ENCODE results near the gene PTK7. TPM values are rescaled to one million over a fixed set of nuclear protein-coding genes. Genes with fewer than 3 reads are reported as not detected.
A peak's percentile ranks its signal among the peaks of the same experiment; 100 is the strongest.

The PTK7 gene
- total RNA-seq, 3 donors from 2014 or later = 7.0 to 57.1 (median 52.1) TPM

GRCh38 chr6:43119482-43119881 lies 43.4 kb downstream of the PTK7 start:
- Histone ChIP-seq H3K4me1 (peaks cover 9 to 20% of the 10 kb centered on the region in 2 donors), H3K27me3 (no peaks in the 10 kb centered on the region), H3K4me3 (no peak overlapping the region), H3K27ac (no peak overlapping the region), H3K9me3 (no peaks in the 10 kb centered on the region), H3K36me3 (no peaks in the 10 kb centered on the region)
- TF ChIP-seq POLR2AphosphoS5 (IDR thresholded peaks at IDR 0.05) (no peak), POLR2A (IDR thresholded peaks at IDR 0.05) (no peak), CTCF (IDR thresholded peaks at IDR 0.05) (no peak)
- intact Hi-C loops (cut with DNase I; ENCODE audit: low total_unique reads) = no loop called here
- DNase-seq (ENCODE audit: low spot score in 2 of 2) = no peak

GRCh38 chr6:43120101-43120763 lies 44.1 kb downstream of the PTK7 start:
- Histone ChIP-seq H3K9me3 (no peaks in the 10 kb centered on the region), H3K27me3 (no peaks in the 10 kb centered on the region), H3K4me1 (peaks cover 12 to 20% of the 10 kb centered on the region in 2 donors), H3K27ac (peak overlapping the region; percentile 52 to 90), H3K36me3 (no peaks in the 10 kb centered on the region), H3K4me3 (no peak overlapping the region)
- intact Hi-C loops (cut with DNase I; ENCODE audit: low total_unique reads) = no loop called here
- TF ChIP-seq POLR2AphosphoS5 (IDR thresholded peaks at IDR 0.05) (no peak), CTCF (IDR thresholded peaks at IDR 0.05) (no peak), POLR2A (IDR thresholded peaks at IDR 0.05) (no peak)
- DNase-seq (ENCODE audit: low spot score in 2 of 2) = no peak

- peak overlapping the region in 1 of 3 donors; percentile 10 for H3K4me3 ChIP-seq
- no peaks in the 10 kb centered on the region for H3K36me3 ChIP-seq
- no peaks in the 10 kb centered on the region for H3K9me3 ChIP-seq
- DNase-seq (ENCODE audit: low spot score in 2 of 2) = peak in 1 of 2 donors; percentile 71
- no peak for TF ChIP-seq CTCF (IDR thresholded peaks at IDR 0.05)
- TF ChIP-seq POLR2A (IDR thresholded peaks at IDR 0.05) = no peak
- TF ChIP-seq POLR2AphosphoS5 (IDR thresholded peaks at IDR 0.05) = peak in 2 of 3 donors; percentile 14 to 80
- intact Hi-C loops (cut with DNase I; ENCODE audit: low total_unique reads) = no loop called here
- H3K4me1 ChIP-seq = peaks cover 12 to 22% of the 10 kb centered on the region in 2 donors
- H3K27me3 ChIP-seq = no peaks in the 10 kb centered on the region
- peak overlapping the region; percentile 65 to 90 for H3K27ac ChIP-seq
Observed at GRCh38 chr6:43120944-43121913, 45.1 kb downstream of the PTK7 start.

GRCh38 chr6:43122146-43122545 lies 46.0 kb downstream of the PTK7 start:
- no peak for DNase-seq (ENCODE audit: low spot score in 2 of 2)
- Histone ChIP-seq H3K27me3 (no peaks in the 10 kb centered on the region), H3K36me3 (no peaks in the 10 kb centered on the region), H3K4me3 (no peak overlapping the region), H3K9me3 (no peaks in the 10 kb centered on the region), H3K4me1 (peaks cover 12 to 28% of the 10 kb centered on the region in 2 donors), H3K27ac (peak overlapping the region; percentile 65 to 90)
- TF ChIP-seq CTCF (IDR thresholded peaks at IDR 0.05) = no peak
- no peak for TF ChIP-seq POLR2A (IDR thresholded peaks at IDR 0.05)
- no peak for TF ChIP-seq POLR2AphosphoS5 (IDR thresholded peaks at IDR 0.05)
- intact Hi-C loops (cut with DNase I; ENCODE audit: low total_unique reads) = no loop called here
